D341Med (cell line): ENCODE measurements around the gene HPDL.
A peak's percentile ranks its signal among the peaks of the same experiment; 100 is the strongest.

Experiments used
- DNase-seq: peaks from one replicate; pipeline ENCODE4 v3.0.0; 2012; ENCODE audit warnings: low spot score

HPDL gene

DNA sequence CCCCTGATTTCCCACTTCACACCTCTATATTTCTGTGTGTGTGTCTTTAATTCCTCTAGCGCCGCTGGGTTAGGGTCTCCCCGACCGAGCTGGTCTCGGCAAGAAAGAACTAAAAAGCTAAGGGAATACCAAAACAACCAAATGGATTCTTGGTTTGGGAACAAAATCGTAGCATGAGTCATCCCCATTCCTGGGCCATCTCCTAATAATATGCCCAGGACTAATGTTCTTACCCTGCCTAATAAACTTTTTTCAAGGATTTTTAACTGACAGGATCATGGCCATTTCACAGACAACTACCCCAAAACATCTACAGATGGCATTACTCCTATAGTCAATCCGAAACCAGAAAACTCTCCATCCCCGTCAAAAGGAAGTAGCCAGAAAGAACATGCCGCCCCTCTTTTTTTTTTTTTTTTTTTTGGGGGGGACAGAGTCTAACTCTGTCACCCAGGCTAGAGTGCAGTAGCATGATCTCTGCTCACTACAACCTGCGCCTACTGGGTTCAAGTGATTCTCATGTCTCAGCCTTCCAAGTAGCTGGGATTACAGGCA, 4.1 kb upstream of the HPDL start:
- no peak for DNase-seq

DNA sequence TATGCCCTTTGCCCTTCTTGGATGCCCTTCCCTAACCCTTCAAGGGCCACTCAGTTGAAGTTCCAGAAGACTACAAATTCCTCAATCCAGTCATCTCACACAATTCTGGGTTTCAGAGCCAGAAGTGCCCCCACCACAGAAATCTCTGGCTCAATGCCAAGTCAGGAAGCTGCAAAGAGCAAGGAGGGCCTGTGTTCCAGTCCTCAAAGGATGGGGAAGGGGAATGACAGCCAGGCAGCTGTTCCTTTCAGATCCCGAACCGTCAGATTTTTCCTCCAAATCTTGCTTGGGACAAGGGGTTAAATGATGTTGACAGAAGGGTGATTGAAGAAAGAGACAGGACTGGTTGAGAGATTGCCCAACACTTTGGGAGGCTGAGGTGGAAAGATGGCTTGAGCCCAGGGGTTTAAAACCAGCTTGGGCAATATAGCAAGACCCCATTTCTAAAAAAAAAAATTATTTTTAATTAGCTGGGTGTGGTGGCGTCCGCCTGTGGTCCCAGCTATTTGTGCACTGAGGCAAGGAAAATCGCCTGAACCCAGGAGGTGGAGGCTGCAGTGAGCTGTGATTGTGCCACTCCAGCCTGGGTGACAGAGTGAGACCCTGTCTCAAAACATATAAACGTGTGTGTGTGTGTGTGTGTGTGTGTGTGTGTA, 716 bp upstream of the HPDL start:
- no peak for DNase-seq

DNA sequence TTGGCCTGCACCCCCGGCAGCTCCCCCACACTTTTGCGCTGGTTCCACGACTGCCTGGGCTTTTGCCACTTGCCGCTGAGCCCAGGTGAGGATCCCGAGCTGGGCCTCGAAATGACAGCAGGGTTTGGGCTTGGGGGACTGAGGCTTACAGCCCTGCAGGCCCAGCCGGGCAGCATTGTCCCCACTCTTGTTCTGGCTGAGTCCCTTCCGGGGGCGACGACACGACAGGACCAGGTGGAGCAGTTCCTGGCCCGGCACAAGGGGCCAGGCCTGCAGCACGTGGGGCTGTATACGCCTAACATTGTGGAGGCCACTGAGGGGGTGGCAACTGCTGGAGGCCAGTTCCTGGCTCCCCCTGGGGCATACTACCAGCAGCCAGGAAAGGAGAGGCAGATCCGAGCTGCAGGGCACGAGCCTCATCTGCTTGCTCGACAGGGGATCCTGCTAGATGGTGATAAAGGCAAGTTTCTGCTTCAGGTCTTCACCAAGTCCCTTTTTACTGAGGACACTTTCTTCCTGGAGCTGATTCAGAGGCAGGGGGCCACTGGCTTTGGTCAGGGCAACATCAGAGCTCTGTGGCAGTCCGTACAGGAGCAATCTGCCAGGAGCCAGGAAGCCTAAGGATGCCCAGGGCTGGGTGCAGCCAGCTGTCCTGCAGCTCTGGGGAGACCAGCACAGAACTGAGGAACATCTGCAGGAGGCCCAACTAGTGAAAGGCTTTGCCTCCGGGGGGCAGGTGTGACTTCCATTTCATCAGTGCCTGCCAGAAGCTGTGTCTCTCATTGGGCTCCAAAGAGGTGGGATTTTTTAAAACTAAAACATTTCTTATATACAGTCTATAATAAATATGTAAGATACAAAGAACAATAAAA, 1.2 kb downstream of the HPDL start:
- peak; percentile 54 for DNase-seq

DNA sequence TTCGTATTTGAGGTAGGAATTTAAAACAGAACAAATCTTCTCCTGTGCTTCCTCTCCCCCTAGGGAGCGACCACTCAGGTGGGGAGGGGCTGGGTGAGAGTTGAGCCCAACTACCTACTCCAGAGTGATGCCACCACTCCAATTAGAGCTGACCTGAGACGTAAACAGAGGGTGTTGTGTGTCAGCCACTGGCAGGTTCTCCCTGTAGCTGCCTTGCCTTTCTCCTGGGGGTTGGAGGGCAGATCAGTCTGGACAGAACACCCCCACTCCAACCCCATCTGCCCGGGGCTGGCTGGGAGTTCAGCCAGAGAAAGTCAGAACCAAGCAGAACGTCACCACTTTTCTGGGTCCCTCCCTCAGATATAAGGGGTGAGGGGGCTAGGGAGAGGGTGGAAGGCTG, 2.0 kb downstream of the HPDL start:
- no peak for DNase-seq

DNA sequence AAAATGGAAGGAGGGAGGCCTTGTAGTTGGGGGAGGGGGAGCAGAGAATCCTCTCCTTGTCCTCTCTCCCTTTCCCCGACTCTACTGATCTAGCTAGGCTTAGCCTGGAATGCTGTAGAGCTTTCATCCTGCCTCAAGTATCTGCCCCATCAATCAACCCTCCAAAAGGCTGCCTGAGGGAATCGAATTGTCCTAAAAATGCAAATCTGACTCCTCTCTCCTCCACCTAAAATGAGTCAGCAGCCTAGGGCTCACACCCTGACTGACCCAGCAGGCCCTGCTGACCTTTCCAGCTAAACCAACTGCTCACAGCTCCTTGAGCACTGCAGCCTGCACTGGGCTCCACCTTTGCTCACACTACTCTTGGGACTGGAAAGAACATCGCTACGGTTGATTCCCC, 2.8 kb downstream of the HPDL start:
- DNase-seq: no peak

DNA sequence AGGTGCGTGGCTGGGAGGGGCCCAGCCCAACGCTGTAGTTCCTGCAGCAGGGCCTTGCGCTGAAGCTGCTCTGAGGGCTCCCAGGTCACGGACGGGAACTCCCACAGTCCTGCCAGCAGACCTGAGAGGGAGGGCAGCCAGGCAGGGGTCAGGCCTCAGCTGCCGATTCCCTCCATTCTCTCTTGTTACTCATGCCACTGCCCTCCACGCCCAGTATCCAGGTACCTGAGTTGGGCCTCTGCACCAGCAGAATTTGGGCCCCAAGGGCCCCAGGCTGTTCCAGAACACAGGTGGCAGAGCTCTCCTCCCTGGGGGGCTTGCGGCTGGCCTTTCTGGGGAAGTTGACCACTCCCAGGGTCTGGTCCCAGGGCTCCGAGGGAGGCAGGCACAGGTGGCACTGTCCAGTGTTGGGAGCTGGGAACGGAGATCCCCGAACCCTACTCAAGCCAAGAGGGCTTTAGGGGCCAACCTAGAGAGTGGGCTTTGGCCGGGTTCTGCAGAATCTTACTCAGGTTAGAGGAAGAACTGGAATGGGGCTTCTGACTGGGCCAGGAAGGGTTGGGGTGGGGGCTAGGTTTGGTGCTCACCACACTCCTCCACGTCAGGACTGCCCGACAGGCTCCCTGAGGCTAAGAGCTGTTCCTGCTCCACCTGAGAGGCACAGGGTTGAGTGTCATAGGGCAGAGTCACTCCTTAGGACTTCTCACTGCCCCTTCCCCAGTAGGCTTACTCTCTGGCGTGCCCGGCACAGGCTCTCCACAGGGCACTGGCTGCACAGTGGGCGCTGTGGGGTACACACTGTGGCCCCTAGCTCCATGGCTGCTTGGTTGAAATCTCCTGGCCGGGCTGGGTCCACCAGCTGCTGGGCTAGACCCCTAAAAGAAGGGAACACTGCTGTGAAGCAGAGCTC, 5.0 kb downstream of the HPDL start:
- no peak for DNase-seq

DNA sequence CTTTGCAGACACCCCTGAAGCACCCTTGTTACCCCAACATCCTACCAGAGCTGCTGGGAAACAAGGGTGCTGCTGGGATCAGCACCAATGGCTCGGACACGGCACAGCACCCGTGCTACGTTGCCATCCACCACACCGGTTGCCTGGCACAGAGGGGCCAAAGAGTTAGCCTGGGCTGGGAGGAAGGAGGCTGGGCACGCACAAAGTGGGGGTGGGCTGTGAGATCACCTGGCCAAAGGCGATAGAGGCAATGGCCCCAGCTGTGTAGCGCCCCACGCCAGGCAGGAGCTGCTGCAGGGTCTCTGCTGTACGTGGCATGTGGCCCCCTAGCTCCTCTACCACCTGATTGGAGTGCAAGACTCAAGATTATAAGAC, 5.6 kb downstream of the HPDL start:
- no peak for DNase-seq

DNA sequence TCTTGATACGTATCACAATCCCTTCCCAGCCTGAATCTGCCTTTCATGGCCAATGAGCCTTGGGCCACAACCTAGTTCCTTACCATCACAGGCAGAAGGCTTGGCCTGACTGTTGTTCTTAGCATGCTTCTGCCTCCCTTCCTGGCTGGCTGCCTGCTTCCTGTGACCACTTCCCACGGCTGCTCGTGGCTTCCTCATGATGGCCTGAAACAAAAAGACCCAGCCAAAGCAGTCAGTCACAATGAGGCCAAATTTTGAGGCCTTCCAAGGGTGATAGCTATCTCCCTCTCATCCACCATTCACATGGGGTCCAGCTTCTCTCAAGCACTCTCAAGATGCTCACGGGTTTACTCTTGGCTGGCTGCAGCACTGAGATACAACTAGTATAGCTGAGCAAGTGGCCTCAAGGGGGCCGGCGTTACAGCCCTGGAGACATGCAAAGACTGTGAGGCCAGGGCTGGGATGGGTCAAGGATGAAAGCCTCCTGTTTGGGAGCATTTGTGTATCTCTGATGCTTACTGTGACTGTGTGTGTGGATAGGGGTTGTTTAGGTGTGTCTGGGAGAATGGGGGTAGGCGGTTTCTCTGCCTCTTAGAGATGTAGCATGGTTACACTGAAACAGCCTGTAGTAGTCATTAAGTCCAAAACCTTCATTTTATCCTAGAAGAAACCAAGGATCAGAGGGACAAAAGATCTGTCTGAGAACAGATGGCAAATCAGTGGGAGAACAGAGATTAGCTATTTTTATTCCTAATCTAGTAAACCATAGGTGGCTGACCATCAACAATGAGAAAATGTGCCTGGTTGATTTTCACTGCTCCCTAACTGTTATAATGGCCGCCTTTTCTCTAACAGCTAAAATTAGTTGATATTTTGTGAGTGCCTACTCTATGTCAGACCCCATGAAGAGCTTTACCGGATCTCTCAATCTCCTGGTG, 7.9 kb downstream of the HPDL start:
- no peak for DNase-seq

DNA sequence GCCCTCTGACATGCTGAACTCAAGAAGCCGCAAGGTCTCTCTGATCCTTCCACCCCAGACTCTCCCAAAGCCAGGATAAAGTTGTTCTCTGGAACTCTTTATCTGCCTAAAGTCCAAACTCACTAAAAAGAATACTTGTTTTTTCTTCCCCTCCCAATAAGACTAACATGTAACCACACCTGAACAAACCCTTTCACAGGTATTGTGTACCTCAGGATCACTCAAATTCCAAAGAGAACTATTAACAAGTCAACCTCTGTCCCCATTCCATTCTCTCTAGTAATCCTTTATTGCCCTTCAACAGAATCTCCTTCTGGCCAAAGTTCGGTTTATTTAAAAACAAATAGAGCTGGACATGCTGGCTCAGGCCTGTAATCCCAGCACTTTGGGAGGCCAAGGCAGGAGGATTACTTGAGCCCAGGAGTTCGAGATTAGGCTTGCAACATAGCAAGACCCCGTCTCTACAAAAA, 9.2 kb downstream of the HPDL start:
- no peak for DNase-seq

DNA sequence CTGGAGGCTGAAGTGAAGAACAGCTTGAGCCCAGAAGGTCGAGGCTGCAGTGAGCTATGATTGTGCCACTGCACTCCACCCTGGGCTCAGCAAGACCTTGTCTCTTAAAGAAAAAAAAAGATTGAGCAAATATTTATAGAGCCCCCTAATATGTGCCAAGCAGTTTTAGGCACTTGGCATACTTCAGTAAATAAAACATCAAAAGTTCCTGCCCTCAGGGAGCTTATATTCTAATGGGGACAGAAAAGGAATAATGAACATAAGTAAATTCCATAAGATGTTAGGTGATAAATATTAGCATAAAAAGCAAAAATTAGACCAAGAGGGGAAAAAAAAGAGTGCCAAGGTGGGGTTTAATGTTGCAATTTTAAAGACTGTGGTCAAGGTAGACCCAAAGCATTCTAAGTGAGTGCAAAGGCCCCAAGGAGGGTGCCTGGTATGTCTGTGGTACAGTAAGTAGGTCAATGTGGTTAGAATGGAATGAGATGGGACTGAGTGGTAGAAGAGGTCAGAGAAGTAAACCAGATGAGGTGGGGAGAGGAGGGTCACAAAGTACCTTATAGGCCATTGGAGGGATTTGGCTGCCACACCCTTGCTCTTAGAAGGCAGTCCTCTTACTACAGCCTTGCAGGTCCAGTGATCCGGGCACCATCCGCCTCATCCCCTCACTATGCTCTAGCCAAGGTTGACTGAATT, 11.1 kb downstream of the HPDL start:
- DNase-seq: no peak

DNA sequence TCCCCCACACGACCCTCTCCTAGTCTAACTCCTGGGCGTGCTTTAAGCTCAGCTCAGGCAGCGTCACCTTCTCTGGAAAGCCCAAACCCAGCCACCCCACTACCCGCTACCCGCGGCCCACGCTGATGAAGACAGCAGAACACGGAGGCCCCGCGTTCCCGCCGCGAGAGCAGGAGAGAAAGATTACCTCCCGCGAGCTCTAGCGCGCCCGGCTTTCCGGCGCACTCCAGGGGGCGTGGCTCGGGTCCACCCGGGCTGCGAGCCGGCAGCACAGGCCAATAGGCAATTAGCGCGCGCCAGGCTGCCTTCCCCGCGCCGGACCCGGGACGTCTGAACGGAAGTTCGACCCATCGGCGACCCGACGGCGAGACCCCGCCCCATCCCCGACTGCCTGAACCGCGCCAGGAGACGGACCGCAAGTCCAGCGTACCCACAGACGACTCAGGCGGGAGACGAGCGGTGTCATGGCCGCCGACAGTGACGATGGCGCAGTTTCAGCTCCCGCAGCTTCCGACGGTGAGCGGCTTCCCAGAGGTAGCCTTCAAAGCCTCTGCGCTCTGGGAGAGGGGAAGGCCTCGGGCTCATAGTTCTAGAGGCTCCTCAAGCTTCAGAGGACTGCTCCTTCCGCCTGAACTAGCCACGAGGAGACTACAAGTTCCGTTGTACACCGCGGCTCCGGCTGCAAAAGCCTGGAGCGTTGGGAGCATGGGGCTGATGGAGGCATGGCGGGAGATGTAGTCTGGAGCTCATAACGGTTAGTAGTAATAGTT, 13.3 kb downstream of the HPDL start, which contains the start of the genes MUTYH and TOE1:
TSS of gene MUTYH (minus strand) at position 652 of the 770 bp plus-strand sequence. CDS start 5,935 bp downstream, outside the sequence.
TSS of gene TOE1 (plus strand) at position 382 of the 770 bp plus-strand sequence. CDS start at position 465, 83 bp downstream.
- peak; percentile 96 for DNase-seq

DNA sequence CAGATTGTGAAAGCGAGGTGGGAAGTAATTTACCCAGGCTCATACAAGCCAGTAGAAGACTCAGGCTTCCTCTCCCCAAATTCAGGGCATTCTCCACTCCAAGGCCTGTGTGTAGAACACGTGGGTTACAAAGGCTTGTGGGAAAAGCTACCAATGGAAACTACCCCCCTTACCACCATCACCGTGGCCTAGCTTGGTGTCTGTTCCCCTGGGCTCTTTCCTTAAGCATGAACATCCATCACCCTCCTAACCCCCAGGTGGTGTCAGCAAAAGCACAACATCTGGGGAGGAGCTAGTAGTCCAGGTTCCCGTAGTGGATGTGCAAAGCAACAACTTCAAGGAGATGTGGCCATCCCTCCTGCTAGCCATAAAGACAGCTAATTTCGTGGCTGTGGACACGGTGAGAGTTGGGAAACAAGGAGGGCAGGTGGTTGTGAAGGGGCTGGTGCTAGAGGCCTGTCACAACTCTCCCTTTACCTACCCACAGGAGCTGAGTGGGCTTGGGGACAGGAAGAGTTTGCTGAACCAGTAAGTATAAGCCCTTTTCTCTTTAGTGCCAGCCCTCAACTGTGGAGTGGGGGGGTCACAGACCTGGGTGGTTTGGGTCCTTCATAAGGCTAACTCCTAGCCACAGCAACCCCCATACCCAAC, 14.2 kb downstream of the HPDL start:
- DNase-seq: no peak

DNA sequence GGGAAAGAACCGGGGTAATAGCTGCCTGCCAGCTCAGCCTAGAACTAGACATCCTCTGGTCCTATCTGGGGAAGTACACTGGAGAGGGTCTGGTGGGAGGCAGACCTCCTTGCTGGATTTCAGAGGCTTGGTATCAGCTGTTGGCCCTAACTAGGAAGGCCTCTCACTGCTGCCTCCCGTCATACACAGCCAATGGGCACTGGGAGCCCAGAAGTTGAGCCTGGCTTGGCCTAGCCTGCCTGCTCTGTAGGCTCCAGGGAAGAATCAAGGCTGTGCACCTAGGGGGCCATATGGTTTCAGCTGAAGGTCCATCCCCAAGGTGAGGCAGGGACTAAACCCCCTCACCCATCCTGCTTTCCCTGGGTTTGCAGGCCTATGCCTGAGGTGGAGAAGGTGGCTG, 17.8 kb downstream of the HPDL start:
- DNase-seq: no peak

DNA sequence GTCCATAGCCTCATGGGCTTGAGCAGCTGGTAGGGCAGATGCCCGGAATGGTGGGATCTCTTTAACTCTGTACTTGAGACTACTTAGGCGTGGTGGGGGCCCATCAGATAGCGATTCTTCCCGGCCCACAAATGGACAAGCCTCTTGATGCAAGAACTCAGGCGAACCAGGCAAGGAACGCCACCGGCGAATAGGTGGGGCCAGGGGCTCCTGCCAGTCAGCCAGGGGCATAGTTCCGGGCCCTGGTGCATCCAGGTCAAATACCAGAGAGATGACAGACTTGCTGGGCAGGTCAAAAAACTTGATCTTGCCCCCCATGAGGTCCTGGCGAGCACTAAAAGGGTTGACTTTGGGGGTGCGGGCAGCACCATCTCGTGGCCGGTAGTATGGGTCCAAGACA, 18.3 kb downstream of the HPDL start:
- DNase-seq: no peak

DNA sequence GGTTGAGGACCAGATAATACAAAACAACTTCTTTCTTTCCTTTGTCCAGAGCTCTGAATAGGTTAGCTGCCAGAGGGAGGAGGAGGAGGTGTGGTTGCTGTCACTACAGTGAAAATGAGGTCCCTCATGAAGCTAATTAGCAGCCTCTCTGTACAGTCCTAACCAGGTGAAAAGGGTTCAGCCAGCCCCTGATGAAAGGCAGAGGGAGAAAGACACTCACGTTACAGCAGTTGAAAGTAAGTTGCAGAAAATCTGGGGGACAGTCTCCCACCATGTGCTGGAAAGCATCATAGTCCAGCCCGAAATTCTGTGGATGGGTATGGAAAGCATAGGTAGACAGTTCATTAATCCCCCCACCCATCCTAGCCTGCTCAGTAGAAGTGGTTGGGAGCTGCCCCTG, 19.8 kb downstream of the HPDL start:
- no peak for DNase-seq

DNA sequence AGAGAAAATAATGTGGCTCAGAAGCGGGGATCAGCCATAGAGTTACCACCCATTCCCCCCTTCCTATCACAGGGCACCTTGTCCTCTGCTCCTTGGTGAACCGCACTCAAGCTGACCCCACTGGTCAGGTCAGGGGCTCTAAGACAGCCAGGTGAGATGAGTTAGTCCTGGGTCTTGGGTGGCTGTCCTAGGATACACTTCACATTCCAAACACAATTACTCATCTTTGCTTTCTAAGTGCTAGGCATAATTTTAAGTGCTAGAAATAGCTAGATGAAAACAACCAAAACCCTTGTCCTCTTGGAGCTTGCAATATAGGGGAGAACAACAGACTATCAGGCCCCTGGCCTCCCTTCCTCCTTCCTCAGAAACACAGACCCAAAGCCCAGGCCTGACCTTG, 21.3 kb downstream of the HPDL start:
- DNase-seq: no peak

DNA sequence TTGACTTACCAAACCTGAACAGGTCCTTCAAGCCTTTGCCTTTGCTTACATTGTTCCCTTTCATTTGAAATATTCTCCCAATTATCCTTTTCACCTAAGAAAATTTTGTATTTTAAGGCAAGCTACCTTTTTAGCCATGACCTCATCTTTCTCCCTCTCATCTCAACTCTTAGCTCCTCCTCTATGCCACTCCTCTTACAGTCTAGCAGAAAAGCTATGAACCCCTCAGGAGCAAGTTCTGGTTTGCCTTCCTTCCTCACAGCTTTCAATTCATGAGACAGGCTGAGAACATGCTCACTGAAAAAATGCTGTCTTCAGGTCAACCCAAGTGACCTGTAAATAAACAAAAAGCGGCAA, 21.9 kb downstream of the HPDL start:
- no peak for DNase-seq

DNA sequence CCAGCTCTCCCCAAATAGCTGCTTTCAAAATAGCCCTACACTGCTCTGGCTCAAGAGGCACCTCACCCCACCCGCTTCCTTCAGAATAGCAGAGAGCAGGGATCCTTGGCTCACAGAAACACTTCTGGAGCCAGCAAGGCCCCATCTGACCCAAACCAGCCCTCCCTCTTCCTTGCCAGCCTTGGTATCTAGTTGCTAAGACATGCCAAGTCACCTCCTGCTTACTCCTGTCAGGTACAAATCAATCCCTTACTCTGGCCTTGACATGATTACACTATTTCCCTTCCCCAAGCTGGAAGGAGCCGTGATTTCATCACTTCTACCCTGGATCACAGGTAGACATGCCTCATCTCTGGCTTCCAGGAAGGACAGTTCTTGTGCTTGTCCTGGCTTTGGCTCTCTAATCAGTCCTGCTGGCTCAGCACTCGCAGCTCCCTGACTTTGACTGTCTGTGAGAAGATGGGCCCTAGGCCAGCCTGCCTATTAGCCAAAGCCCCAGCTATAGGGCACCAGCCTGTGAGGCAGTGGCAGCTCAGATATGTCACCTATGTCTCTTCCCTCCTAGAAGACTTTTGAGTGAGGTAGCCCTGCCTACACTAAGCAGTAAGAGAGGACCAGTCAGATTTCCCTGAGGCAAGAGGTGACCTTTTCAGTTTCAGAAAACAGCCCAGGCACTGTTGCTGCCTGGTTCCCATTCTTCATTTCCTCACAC, 22.4 kb downstream of the HPDL start:
- no peak for DNase-seq
